ENCODE measurements around the gene OR5H2.
"Not testable (repeated sequence)": the region's sequence is repeated elsewhere in the genome, so short reads cannot be mapped to it uniquely, and the experiment has no call there.

Gene OR5H2

DNA sequence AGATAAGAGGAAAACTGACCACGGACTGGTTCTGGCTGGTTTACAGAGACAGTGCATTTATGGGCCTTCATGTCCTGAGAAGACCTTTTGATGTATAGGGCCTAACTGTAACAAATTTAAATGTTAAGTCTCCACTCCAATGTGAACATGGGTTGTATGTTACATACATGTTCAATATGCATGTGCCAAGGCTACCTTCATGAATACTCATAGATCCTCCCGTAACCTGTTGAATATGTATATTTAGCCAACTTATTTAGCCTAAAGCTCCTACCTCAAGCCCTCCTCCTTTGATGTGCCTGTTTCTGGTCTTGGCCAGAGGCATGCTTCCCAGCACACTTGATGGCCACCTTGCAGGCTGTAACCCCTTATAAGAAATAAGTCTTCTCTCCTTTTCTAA, at the start of gene OR5H2:
OR5H2 (plus strand) TSS at position 301 of the 400 bp plus-strand sequence. CDS start 398 bp downstream, outside the sequence.
- no peak for DNase-seq

GRCh38 chr3:98233468-98233867, 48.8 kb upstream of the OR5H2 start:
- no peak for DNase-seq

GRCh38 chr3:98240131-98240530, 42.2 kb upstream of the OR5H2 start:
- DNase-seq: no peak

DNA sequence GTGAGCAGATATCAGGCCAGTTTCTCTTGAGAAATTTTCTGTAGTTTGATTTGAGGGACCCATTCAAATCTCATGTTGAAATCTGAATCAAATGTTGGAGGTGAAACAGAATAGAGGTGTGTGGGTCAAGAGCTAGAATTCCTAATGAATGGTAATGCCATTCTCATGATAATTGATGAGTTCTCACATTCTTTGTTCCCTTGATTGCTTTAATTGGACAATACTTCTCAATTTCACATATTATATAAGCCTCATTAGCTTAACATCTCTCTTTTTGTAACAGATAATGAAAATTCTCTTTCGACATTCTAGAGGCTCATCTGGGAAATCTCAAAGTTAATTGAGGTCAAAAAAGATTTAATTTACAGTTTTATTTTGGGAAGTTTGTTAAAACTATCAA, 40.1 kb upstream of the OR5H2 start:
- DNase-seq: no peak

GRCh38 chr3:98243843-98244242, 38.5 kb upstream of the OR5H2 start:
- DNase-seq: no peak

GRCh38 chr3:98246142-98246541, 36.2 kb upstream of the OR5H2 start:
- DNase-seq: no peak

- not testable (repeated sequence) for DNase-seq
Measured at GRCh38 chr3:98256026-98256425, 26.3 kb upstream of the OR5H2 start.

DNA sequence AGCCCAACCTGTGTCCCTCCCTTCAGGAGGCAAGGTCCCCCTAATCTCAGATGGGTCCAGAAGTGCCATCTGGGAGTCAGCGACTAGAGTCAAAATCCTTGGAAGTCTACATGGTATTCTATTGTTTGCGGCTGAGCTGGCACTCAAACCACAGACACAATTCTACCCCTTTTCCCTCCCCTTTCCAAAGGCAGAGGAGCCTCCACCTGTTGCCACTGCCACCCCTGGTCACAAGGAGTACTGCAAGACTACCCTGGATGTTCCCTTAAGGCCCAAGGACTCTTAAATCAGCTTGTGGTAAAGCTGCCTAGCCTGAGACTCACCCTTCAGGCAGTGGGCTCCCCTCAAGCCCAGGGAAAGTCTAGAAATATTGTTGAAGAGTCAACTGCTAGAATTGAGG, 22.6 kb upstream of the OR5H2 start:
- DNase-seq: no peak

DNA sequence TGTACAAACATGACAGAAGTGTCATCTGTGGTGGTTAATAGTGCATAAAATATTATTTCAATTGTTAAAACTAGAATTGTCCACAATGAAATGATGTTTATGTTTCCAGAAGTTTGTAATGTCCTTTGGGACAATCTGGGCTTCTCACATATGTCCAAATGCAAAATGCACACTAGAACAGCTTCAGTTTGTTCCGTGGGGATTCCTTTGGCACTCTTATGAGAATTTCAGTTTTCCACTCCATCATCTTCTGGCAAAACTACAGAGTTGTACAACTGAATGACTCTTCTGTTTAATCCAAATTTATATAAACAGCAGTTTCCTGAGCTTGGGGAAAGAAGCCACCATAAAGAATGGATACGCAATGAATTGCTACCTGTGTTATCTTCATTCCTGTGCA, 20.3 kb upstream of the OR5H2 start:
- no peak for DNase-seq

DNA sequence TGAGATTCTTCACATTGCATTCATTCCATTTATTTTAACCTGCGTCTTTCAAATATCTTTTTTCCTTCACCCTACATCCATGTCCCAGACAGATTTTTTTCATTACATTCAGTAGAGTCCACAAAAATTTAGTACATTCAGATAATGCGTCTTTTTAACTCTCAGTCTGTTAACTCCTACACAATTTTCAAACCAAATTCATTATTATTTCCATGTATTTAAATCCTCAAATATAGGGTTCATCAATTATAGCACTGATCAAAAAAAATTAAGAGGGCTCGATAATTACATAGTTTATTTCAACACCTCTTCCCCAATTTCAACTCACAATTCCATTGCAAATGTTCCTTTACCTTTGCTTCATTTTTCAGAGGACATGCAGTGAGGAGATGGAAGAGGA, 18.4 kb upstream of the OR5H2 start, which contains the start of gene OR5H6:
OR5H6 (plus strand) TSS at position 301 of the 400 bp plus-strand sequence; CDS start at position 390, 89 bp downstream.
- DNase-seq: no peak

DNA sequence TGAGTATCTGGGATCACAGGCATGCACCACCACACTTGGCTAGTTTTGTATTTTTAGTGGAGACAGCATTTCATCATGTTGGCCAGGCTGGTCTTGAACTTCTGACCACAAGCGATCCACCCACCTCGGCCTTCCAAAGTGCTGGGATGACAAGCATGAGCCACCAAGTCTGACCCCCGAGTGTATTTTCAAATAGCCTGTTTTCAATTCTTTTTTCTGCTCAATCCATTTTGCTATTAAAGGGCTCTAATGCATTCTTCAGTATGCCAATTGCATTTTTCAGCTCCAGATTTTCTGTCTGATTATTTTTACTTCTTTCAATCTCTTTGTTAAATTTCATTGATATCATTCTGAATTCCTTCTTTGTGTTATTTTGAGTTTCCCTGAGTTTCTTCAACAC, 12.5 kb upstream of the OR5H2 start:
- no peak for DNase-seq

GRCh38 chr3:98272126-98272525, 10.2 kb upstream of the OR5H2 start:
- no peak for DNase-seq

- no peak for DNase-seq
Measured at GRCh38 chr3:98274914-98275313, 7.4 kb upstream of the OR5H2 start.

- DNase-seq: no peak
Measured at GRCh38 chr3:98290916-98291315, 8.6 kb downstream of the OR5H2 start.

DNA sequence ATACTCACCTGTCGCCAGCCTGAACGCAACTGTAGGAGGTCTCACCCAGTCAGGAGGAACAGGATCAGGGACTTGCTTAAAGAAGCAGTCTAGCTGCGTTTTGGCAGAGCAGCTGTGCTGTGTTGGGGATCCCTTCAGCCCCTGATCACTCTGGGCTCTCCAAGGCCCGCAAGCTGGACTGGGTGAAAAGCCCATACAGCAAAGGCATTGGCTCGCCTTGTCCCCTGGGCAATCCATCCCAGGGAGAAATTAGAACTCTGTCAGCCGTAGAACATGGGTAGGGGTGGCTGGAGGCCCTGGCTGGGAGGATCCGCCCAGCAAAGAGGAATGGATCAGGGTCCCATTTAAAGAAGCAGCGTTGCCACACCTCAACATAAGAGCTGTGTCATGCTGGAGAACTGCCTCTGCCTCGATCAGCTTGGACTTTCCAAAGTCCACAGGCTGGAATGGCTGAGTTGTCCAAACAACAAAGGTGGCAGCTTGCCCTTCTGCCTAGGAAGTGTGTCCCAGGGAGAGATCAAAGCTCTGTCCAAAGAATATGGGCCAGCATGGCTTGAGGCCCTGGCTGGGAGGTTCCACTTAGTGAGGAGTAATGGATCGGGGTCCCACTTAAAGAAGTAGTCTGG, 9.1 kb downstream of the OR5H2 start:
- no peak for DNase-seq

DNA sequence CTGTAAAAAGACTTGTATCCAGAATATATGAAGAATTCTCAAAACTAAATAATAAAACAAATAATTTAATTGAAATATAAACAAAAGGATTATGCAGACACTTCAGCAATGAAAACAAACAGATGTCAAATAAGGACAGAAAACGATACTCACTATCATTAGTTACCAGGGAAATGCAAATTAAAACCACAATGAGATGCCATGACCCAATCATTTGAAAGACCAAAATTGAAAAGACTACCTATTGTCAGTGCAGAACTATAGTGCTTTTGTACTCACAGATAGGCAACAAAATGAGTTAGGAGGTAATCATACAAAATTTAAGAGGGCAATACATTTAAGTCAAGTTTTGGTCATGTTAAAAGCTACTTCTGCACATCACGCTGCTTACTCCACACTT, 39.8 kb downstream of the OR5H2 start:
- DNase-seq: no peak

DNA sequence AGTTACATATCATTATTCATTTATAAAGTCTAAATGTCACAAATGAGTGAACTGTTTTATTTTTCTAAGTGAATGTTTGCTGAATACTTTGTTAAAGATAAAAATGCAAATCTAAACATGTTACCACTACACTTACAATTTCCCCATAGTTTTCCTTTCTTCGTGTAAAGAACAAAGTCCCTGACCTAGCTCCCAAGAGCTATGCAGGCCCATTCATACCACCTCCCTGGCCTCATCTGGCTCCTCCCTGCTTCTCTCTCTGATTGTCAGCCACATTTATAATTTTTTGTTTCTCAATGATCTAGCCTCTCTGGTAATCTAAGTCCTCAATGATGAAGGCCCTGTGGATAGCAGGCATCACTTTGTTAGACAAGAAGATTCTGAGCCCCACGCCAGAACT, 40.4 kb downstream of the OR5H2 start:
- DNase-seq: no peak

DNA sequence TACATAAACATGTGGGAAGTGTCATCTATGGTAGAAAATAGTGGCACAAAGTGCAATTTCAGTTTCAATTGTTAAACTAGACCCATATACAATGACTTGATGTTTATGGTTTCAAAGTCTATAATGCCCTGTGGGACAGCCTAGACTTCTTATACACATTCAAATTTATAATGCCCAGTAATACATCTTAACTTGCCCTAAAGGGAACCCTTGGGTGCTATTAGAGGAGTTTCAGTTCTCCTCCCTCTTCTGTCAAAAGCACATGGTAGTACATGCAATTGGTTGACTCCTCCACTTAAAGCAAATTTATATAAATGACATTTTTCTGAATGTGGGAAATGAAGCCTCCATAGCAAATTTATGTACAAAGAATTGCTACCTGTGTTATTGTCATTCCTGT, 41.1 kb downstream of the OR5H2 start:
- DNase-seq: no peak

GRCh38 chr3:98325055-98325454, 42.8 kb downstream of the OR5H2 start:
- no peak for DNase-seq

GRCh38 chr3:98326105-98326893, 44.0 kb downstream of the OR5H2 start:
- no peak for DNase-seq

DNA sequence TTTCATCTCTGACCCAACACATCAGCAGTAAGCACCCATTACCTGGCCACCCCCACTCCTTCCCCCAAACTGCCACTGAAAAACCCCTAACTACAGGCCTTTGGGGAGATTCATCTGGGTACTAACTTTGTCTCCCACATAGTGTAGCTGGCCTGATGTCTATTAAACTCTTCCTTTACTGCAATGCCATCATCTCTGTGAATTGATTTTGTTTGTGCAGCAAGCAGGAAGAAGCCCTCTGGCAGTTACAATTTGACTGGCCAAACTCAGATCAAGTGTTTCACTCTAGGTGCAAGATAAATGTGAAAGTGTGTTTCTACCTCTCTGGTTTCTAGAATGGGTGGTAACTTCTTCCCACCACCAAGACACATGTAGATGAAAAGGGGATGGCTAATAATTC, 44.6 kb downstream of the OR5H2 start:
- DNase-seq: no peak

DNA sequence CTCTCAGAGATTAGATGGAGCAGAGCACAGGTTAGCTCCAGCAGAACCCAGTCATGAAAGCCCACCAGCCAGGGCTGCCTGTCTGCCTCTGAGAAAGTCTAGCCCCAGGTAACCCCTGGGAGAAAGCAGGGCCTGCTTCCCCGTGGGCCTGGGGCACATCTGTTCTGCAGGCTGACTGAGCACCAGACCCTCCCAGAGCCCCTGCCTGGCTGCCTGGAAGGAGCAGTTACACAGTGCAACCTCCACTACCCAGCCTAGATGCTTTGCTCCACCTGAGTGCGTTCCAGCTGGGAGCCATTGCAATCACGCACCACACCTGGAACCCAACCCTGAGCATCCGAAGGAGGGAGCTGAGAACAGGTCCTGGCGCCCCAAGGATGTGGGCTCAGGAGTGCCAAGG, 46.6 kb downstream of the OR5H2 start:
- DNase-seq: no peak

- DNase-seq: no peak
Measured at GRCh38 chr3:98329392-98330124, 47.3 kb downstream of the OR5H2 start.

DNA sequence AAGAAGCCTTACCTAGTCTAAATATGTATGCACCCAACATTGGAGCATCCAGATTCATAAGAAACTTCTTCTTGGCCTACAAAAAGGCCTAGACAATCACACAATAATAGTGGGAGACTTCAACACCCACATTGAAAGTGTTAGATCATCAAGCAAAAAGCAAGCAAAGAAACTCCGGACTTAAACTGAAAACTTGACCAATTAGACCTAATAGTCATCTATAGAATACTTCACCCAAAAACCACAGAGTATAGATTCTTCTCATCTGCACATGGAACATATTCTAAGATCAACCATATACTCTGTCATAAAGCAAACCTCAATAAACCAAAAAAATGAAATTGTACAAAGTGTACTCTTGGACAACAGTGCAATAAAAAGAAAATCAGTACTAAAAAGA, 49.0 kb downstream of the OR5H2 start:
- DNase-seq: no peak

Data from KG1 (cell line).